A549 (cell line): ENCODE results near the gene DCUN1D2.

Source experiments
- EP300 ChIP-seq, 2 experiments: fragments of >200 bp; sonication (Bioruptor Twin); formaldehyde crosslinking; IDR thresholded peaks; 2 replicates in 1 of 2; 3 replicates in 1 of 2; pipeline ENCODE4 v1.6.1; 2016 to 2017
- HOXB5 ChIP-seq: fragments of 250-450 bp; sonication (Bioruptor Pico); IDR thresholded peaks from 2 replicates; pipeline ENCODE4 v1.5.0; 2020; ENCODE audit warnings: mild to moderate bottlenecking, moderate library complexity
- KDM1A ChIP-seq: fragments of 200-600 bp; sonication (generic); IDR thresholded peaks from 2 replicates; pipeline ENCODE4 v1.6.1; 2016; ENCODE audit warnings: low read depth, mild to moderate bottlenecking
- RAD21 ChIP-seq, 2 experiments: fragments of >200 bp in 1 of 2; sonication (Bioruptor Twin) in 1 of 2; formaldehyde crosslinking in 1 of 2; IDR thresholded peaks in 1 of 2; conservative IDR thresholded peaks in 1 of 2; 2 replicates in 1 of 2; 3 replicates in 1 of 2; pipeline ENCODE4 v1.6.1; 2012 to 2018; ENCODE audit warnings: inconsistent platforms in 1 of 2
- TF ChIP-seq, protein P1 (sequence below): fragments of >200 bp; sonication (Bioruptor Twin); formaldehyde crosslinking; IDR thresholded peaks from 3 replicates; pipeline ENCODE4 v1.5.1; 2016

DNA sequence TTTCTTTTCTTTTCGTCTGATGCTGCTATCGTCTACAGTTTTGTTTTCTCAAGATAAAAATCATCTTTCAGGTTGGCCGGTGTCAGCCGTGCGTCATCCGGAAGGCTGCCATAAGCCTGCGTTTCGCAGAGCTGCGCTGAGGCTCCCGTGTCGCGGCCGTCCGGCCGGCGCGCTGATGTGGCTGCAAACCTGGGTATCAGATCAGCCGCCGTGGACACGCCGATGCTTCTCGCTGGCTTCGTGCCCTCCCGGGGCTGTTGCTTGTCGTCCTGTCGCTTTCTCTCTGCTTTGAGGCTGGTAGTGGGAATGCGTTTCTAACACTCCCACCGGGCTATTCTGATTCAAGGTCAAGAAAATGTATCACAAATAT is 48.2 kb upstream of the DCUN1D2 start:
- TF ChIP-seq, protein P1, sequence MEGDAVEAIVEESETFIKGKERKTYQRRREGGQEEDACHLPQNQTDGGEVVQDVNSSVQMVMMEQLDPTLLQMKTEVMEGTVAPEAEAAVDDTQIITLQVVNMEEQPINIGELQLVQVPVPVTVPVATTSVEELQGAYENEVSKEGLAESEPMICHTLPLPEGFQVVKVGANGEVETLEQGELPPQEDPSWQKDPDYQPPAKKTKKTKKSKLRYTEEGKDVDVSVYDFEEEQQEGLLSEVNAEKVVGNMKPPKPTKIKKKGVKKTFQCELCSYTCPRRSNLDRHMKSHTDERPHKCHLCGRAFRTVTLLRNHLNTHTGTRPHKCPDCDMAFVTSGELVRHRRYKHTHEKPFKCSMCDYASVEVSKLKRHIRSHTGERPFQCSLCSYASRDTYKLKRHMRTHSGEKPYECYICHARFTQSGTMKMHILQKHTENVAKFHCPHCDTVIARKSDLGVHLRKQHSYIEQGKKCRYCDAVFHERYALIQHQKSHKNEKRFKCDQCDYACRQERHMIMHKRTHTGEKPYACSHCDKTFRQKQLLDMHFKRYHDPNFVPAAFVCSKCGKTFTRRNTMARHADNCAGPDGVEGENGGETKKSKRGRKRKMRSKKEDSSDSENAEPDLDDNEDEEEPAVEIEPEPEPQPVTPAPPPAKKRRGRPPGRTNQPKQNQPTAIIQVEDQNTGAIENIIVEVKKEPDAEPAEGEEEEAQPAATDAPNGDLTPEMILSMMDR = no peak
- TF ChIP-seq RAD21 (conservative IDR thresholded peaks at IDR 0.05 in 1 of 2, IDR thresholded peaks at IDR 0.05 in 1 of 2) (no peak), HOXB5 (CRISPR knock-in tag) (no peak), EP300 (IDR thresholded peaks at IDR 0.05) (no peak), KDM1A (no peak)
